Measurements from ENCODE around the gene EGFL6. TPM values are rescaled to one million over a fixed set of nuclear protein-coding genes. Genes with fewer than 3 reads are reported as not detected.

EGFL6 gene
- polyA plus RNA-seq, 2 of the 4 experiments (the other 2 are of a cell fraction): not detected

DNA sequence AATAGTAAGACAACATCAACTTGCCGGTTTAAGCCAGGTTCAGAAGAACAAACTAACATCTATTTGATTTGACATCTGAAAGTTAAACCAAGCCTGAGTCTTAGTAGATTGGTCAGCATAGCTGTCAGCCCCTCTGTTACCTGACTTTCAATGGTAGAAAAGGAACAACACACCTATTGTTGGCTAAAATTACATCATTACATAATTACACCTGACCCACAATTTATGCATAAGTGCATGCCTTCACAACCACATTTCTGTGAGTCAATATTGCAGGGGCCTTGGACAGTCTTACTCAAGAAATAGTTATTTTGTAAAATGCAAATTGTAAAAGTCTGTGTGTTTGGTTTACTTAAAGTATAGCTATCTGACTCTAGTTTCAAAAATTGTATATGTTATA lies 36.2 kb downstream of the EGFL6 start (continued):
- TF ChIP-seq KDM1A (IDR thresholded peaks at IDR 0.05; ENCODE audit: low read depth) (no peak), ESRRA (IDR thresholded peaks at IDR 0.05; ENCODE audit: borderline replicate concordance, low read length) (no peak), FOXS1 (CRISPR knock-in tag; IDR thresholded peaks at IDR 0.05) (no peak), ZSCAN20 (CRISPR knock-in tag; IDR thresholded peaks at IDR 0.05) (no peak)

DNA sequence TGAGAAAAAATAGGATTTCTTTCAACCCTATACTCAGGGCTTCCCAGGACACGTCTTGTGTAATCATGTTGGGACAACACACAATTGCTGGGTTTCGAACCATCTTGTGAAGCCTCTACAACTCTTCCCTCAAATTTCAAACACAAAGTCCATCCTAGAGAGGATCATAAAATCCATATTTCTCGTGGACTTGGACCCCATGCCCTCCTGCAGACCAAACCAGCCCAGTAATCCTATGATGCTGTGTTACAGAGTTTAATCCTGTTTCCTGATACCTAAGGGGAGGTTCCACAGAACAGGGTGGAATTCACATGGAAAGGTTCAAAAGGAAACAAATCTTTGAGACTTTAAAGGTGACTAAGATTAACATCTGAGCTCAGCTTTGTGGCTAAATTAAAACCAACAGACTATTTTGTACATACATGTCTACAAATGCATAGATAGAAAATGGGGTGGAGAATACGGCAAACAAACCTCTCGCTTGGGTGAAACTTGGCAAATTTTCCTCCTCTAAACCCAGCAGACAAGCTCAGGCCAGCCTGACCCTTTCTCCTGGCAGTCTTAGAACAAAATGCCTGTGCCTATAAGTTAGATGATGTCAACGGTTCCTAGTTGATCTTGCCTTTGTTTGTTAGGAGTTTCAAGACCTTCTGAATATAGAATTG lies 38.1 kb downstream of the EGFL6 start:
- H3K27ac ChIP-seq: no peak overlapping the region
- no peak overlapping the region for H3K4me3 ChIP-seq
- ChIA-PET POLR2A (no interaction called here), CTCF (interaction anchor here (1.0 to 1.8 kb wide), 3 partner anchors 38 to 100 kb away, joined by 3 to 7 read pairs (median 4); no protein-coding TSS in a partner anchor)
- no peak overlapping the region for H3K4me2 ChIP-seq
- 51% methylated on average over 6 of the region's 6 CpGs for WGBS (ENCODE audit: missing lambda C conversion rate)
- FAIRE-seq: no peak
- H3K9me3 ChIP-seq: no peaks in the 10 kb centered on the region
- no peak for ATAC-seq
- no peak for TF ChIP-seq TP53 (CRISPR knock-in tag; IDR thresholded peaks at IDR 0.05)
- TF ChIP-seq GATA3 (IDR thresholded peaks at IDR 0.05; ENCODE audit: borderline replicate concordance): no peak
- no peak for TF ChIP-seq SREBF2 (IDR thresholded peaks at IDR 0.05)
- no peak for TF ChIP-seq MAFK (IDR thresholded peaks at IDR 0.05; ENCODE audit: partially characterized antibody)
- TF ChIP-seq CBX8 (IDR thresholded peaks at IDR 0.05): no peak
- TF ChIP-seq POLR2AphosphoS2 (conservative IDR thresholded peaks at IDR 0.05; ENCODE audit: low read length): no peak
- TF ChIP-seq, protein P1, sequence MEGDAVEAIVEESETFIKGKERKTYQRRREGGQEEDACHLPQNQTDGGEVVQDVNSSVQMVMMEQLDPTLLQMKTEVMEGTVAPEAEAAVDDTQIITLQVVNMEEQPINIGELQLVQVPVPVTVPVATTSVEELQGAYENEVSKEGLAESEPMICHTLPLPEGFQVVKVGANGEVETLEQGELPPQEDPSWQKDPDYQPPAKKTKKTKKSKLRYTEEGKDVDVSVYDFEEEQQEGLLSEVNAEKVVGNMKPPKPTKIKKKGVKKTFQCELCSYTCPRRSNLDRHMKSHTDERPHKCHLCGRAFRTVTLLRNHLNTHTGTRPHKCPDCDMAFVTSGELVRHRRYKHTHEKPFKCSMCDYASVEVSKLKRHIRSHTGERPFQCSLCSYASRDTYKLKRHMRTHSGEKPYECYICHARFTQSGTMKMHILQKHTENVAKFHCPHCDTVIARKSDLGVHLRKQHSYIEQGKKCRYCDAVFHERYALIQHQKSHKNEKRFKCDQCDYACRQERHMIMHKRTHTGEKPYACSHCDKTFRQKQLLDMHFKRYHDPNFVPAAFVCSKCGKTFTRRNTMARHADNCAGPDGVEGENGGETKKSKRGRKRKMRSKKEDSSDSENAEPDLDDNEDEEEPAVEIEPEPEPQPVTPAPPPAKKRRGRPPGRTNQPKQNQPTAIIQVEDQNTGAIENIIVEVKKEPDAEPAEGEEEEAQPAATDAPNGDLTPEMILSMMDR (IDR thresholded peaks at IDR 0.05): no peak
- TF ChIP-seq, protein P2, sequence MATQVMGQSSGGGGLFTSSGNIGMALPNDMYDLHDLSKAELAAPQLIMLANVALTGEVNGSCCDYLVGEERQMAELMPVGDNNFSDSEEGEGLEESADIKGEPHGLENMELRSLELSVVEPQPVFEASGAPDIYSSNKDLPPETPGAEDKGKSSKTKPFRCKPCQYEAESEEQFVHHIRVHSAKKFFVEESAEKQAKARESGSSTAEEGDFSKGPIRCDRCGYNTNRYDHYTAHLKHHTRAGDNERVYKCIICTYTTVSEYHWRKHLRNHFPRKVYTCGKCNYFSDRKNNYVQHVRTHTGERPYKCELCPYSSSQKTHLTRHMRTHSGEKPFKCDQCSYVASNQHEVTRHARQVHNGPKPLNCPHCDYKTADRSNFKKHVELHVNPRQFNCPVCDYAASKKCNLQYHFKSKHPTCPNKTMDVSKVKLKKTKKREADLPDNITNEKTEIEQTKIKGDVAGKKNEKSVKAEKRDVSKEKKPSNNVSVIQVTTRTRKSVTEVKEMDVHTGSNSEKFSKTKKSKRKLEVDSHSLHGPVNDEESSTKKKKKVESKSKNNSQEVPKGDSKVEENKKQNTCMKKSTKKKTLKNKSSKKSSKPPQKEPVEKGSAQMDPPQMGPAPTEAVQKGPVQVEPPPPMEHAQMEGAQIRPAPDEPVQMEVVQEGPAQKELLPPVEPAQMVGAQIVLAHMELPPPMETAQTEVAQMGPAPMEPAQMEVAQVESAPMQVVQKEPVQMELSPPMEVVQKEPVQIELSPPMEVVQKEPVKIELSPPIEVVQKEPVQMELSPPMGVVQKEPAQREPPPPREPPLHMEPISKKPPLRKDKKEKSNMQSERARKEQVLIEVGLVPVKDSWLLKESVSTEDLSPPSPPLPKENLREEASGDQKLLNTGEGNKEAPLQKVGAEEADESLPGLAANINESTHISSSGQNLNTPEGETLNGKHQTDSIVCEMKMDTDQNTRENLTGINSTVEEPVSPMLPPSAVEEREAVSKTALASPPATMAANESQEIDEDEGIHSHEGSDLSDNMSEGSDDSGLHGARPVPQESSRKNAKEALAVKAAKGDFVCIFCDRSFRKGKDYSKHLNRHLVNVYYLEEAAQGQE (IDR thresholded peaks at IDR 0.05): no peak
- no peaks in the 10 kb centered on the region for H3K4me1 ChIP-seq
- DNase-seq (ENCODE audit: low read depth in 1 of 2, low spot score in 1 of 2): no peak

DNA sequence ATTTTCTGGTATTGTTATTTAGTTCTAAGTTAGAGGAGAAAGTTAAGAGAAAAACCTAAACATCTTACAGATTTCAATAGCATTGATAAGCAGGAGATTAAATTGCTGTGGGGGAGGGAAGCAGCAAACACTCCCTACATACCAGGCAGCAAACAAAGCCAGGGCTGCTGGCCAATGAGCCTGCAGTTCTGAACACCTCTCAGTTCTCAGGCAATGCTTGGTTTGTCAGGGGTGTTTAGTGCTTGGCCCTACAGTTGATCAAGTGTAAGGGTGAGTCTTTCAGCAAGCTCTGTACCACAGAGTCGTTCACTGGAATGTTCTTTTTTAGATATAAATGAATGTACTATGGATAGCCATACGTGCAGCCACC lies 38.6 kb downstream of the EGFL6 start:
- no peak for TF ChIP-seq ZC3H11A (IDR thresholded peaks at IDR 0.05)
- TF ChIP-seq FOSL2 (IDR thresholded peaks at IDR 0.05): no peak
- TF ChIP-seq FOSL2 (CRISPR knock-in tag; IDR thresholded peaks at IDR 0.05): no peak
- TF ChIP-seq, protein P3, sequence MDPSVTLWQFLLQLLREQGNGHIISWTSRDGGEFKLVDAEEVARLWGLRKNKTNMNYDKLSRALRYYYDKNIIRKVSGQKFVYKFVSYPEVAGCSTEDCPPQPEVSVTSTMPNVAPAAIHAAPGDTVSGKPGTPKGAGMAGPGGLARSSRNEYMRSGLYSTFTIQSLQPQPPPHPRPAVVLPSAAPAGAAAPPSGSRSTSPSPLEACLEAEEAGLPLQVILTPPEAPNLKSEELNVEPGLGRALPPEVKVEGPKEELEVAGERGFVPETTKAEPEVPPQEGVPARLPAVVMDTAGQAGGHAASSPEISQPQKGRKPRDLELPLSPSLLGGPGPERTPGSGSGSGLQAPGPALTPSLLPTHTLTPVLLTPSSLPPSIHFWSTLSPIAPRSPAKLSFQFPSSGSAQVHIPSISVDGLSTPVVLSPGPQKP (IDR thresholded peaks at IDR 0.05; ENCODE audit: low read depth, low read length): no peak
- TF ChIP-seq TP53 (CRISPR knock-in tag; IDR thresholded peaks at IDR 0.05): no peak
- no peak for TF ChIP-seq CBX2 (IDR thresholded peaks at IDR 0.05; ENCODE audit: borderline replicate concordance, low read depth)
- Histone ChIP-seq H3K9me3 (no peaks in the 10 kb centered on the region), H3K4me3 (no peak overlapping the region), H3K27ac (no peak overlapping the region), H3K4me2 (no peak overlapping the region), H3K4me1 (no peaks in the 10 kb centered on the region)
- 28% methylated on average over 2 of the region's 2 CpGs for WGBS (ENCODE audit: missing lambda C conversion rate)
- ChIA-PET POLR2A (no interaction called here), CTCF (no interaction called here)
- ATAC-seq (no peak), FAIRE-seq (no peak), DNase-seq (ENCODE audit: low read depth in 1 of 2, low spot score in 1 of 2) (no peak)
